Activated CD8-positive, alpha-beta T cell treated with anti-CD3 and anti-CD28 coated beads for 36 hours (primary cell): ENCODE measurements around the gene TOLLIP. TPM values are rescaled to one million over a fixed set of nuclear protein-coding genes. Genes with fewer than 3 reads are reported as not detected.

ENCODE experiments used
- ATAC-seq: fragments of 200-7000 bp; cut with Tn5 transposase; one replicate; pipeline ENCODE4 v1.10.0; 2021; ENCODE audit warnings: mild to moderate bottlenecking, moderate library complexity
- CTCF ChIA-PET: fragments of 350-600 bp; sonication (Branson Sonifier 250); formaldehyde crosslinking; loops from one replicate; lab custom pipeline; 2021; ENCODE audit warnings: antibody characterized with exemption; lab: Charles Lee
- POLR2A ChIA-PET: fragments of 350-600 bp; sonication (Branson Sonifier 250); formaldehyde crosslinking; loops from one replicate; lab custom pipeline; 2021; ENCODE audit warnings: antibody characterized with exemption; lab: Charles Lee
- DNase-seq: peaks from one replicate; pipeline ENCODE4 v3.0.0-alpha.2; 2020
- H3K27ac Mint-ChIP-seq: one replicate; pipeline ENCODE4 v1.8.0; 2021; ENCODE audit warnings: mild to moderate bottlenecking, mixed read lengths
- H3K27me3 Mint-ChIP-seq: one replicate; pipeline ENCODE4 v1.8.0; 2021; ENCODE audit warnings: mixed read lengths
- H3K36me3 Mint-ChIP-seq: one replicate; pipeline ENCODE4 v1.8.0; 2021; ENCODE audit warnings: low read depth, mixed read lengths
- H3K4me1 Mint-ChIP-seq: one replicate; pipeline ENCODE4 v1.8.0; 2021; ENCODE audit warnings: low read depth, mixed read lengths
- H3K4me3 Mint-ChIP-seq: one replicate; pipeline ENCODE4 v1.8.0; 2021; ENCODE audit warnings: mild to moderate bottlenecking, moderate library complexity, mixed read lengths
- H3K9me3 Mint-ChIP-seq: one replicate; pipeline ENCODE4 v1.8.0; 2021; ENCODE audit warnings: mixed read lengths
- intact Hi-C: fragments of 100-400 bp; cut with micrococcal nuclease; formaldehyde crosslinking; loops from one replicate; pipeline ENCODE4 v1.10.0; 2022
- total RNA-seq, 2 experiments: library from RNA; stranded (reverse); gene quantifications; one replicate each; pipeline ENCODE4 v1.2.3, GENCODE V29; 2021
- TF ChIP-seq, protein P1 (sequence below): fragments of 200-600 bp; IDR thresholded peaks from one replicate; pipeline ENCODE4 v1.8.0; 2022; ENCODE audit warnings: antibody characterized with exemption, mild to moderate bottlenecking

The TOLLIP gene
- total RNA-seq, 2 experiments from 2014 or later, result 32.4 to 33.1 TPM

- H3K4me1 Mint-ChIP-seq, result no peaks in the 10 kb centered on the region
- ChIA-PET POLR2A (no interaction called here), CTCF (no interaction called here)
Observed at GRCh38 chr11:1234054-1234720, 75.2 kb downstream of the TOLLIP start.

GRCh38 chr11:1233351-1234053 is 75.9 kb downstream of the TOLLIP start:
- H3K27ac Mint-ChIP-seq, result no peak overlapping the region
- no peaks in the 10 kb centered on the region for H3K9me3 Mint-ChIP-seq
- TF ChIP-seq, protein P1, sequence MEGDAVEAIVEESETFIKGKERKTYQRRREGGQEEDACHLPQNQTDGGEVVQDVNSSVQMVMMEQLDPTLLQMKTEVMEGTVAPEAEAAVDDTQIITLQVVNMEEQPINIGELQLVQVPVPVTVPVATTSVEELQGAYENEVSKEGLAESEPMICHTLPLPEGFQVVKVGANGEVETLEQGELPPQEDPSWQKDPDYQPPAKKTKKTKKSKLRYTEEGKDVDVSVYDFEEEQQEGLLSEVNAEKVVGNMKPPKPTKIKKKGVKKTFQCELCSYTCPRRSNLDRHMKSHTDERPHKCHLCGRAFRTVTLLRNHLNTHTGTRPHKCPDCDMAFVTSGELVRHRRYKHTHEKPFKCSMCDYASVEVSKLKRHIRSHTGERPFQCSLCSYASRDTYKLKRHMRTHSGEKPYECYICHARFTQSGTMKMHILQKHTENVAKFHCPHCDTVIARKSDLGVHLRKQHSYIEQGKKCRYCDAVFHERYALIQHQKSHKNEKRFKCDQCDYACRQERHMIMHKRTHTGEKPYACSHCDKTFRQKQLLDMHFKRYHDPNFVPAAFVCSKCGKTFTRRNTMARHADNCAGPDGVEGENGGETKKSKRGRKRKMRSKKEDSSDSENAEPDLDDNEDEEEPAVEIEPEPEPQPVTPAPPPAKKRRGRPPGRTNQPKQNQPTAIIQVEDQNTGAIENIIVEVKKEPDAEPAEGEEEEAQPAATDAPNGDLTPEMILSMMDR, result no peak
- no peaks in the 10 kb centered on the region for H3K4me1 Mint-ChIP-seq
- intact Hi-C loops, result no loop called here
- no peaks in the 10 kb centered on the region for H3K27me3 Mint-ChIP-seq
- POLR2A ChIA-PET, result no interaction called here
- ATAC-seq (no peak), DNase-seq (no peak)
- CTCF ChIA-PET, result no interaction called here
- no peaks in the 10 kb centered on the region for H3K36me3 Mint-ChIP-seq
- H3K4me3 Mint-ChIP-seq, result no peak overlapping the region

More at GRCh38 chr11:1234054-1234720, 75.2 kb downstream of the TOLLIP start:
- Mint-ChIP-seq H3K36me3 (no peaks in the 10 kb centered on the region), H3K27ac (no peak overlapping the region), H3K4me3 (no peak overlapping the region), H3K9me3 (no peaks in the 10 kb centered on the region), H3K27me3 (no peaks in the 10 kb centered on the region)
- TF ChIP-seq, protein P1, result no peak
- DNase-seq (no peak), ATAC-seq (no peak)
- intact Hi-C loops, result no loop called here

- Mint-ChIP-seq H3K36me3 (no peaks in the 10 kb centered on the region), H3K9me3 (no peaks in the 10 kb centered on the region), H3K4me1 (no peaks in the 10 kb centered on the region), H3K27ac (no peak overlapping the region), H3K27me3 (no peaks in the 10 kb centered on the region), H3K4me3 (no peak overlapping the region)
- ChIA-PET POLR2A (no interaction called here), CTCF (no interaction called here)
- TF ChIP-seq, protein P1, result no peak
- DNase-seq (no peak), ATAC-seq (no peak)
- intact Hi-C loops, result no loop called here
Observed at GRCh38 chr11:1232883-1233321, 76.5 kb downstream of the TOLLIP start.

- Mint-ChIP-seq H3K4me1 (no peaks in the 10 kb centered on the region), H3K36me3 (no peaks in the 10 kb centered on the region), H3K27me3 (no peaks in the 10 kb centered on the region), H3K9me3 (no peaks in the 10 kb centered on the region), H3K27ac (no peak overlapping the region), H3K4me3 (no peak overlapping the region)
- CTCF ChIA-PET, result no interaction called here
- TF ChIP-seq, protein P1, result no peak
- ATAC-seq (no peak), DNase-seq (no peak)
- intact Hi-C loops, result no loop called here
- POLR2A ChIA-PET, result no interaction called here
Observed at GRCh38 chr11:1232021-1232882, 77.2 kb downstream of the TOLLIP start.
